GM03348 (cell line): ENCODE measurements around the gene PPP4R3B.
"Not testable (repeated sequence)": the region's sequence is repeated elsewhere in the genome, so short reads cannot be mapped to it uniquely, and the experiment has no call there.

Experiments
- DNase-seq: peaks from one replicate; pipeline ENCODE4 v3.0.0; 2012; ENCODE audit warnings: low spot score

The PPP4R3B gene

DNA sequence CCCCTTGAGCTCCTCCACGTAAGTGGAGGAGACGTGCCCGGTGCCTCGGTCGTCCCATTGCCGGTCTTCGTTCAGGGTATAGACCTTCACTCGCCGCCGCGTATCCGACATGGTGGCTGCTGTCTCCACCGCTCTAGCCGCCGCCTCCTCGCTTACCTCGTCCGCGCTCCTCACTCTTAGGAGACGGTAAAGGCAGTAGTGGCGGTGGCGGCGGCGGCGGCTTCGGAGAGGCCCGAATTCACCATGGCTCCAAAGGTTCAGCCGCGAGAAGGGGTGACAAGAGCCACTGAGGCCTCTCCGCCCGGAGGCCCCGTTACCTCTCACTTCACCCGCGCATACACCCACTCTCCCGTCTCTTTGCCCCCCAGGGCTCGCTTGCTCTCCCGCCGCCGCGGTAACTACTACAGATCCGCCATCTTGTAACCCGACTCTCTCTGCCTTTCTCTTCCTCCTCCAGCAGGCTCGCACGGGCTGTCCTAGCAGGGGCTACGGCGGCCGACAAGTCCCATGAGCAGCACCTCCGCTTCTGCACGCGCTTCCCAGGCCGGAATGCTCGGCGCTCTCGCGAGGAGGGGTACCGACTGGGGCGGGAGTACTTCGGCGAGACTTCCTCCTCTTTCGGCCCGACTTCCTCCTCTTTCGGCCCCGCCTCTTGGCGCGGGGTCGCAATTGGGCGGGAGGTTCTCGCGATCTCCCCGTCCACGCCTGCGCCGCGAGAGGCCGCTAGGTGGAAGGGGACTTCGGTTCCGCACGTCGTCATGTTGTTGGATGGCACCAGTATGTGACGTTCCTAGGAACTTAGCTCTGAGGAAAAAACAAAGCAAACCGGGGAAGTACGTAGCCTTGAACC, at the start of gene PPP4R3B:
TSS of gene PPP4R3B (minus strand) at position 448 of the 850 bp plus-strand sequence. CDS start at position 111, 337 bp downstream.
- DNase-seq = peak; percentile 98

DNA sequence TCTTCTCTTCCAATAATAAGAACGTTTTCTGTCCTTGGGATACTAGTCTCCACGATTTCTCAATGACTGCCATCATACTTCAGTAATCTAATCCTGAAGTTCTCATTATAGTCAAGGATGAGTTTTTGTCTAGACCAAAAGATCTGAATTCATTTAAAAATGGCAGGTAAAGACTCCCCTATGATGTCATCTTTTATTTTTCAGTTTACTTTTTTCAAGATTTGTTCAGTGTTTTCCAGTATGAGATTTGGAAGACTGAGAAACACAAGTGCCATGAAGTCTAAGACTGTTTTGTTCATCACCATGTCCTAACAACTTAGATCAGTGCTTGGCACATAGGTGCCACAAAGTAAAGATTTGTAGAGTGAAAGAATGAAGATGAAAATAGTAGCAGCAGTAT, 35.8 kb upstream of the PPP4R3B start:
- DNase-seq = no peak

DNA sequence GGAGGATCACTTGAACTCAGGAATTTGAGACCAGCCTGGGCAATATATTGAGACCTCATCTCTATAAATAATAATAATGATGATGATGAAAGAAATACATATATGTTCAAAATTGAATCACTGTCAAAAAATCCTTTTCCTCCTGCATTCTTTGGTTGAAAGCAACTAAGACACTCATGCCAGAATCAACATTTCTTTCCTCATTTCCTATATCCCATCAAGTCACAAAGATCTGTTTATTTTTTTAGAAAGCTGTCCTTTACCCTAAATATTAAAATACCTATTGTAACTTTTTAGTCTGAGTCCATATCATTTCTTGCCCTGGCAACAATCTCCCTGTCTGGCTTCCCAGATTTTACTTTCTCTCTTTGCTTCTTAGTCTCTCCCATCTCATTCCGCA, 31.8 kb upstream of the PPP4R3B start:
- no peak for DNase-seq

DNA sequence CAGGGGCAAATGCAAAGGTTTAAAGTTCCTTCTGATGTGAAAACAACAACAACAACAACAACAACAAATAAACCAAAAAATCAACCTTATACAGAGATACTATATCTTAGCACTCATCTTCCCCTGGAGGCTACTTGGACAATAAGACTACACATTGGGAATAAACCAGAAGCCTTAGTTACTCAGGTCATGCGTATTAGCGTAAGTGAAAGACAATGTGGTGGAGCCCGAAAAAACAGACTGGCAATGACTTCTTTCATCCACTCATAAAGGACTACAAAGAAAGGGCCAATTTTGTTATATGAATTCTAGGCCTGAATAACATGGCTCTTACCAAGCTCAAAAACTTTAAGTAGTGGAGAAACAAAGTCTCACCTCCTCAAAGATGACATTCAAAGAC, 19.4 kb upstream of the PPP4R3B start:
- no peak for DNase-seq

DNA sequence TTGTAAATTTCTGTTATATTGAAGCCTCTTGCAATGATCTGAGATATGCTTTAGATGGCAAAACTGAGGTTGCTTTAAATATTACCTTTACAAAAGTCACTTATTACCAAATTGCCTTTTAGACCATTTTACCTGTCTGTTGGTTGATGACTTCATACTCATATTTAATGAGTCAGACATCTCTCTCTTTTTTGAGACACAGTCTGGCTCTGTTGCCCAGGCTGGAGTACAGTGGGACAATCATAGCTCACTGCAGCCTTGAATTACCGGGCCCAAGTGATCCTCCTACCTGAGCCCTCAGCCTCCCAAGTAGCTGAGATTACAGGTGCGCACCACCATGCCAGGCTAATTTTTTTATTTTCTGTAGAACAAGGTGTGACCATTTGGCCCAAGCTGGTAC, 11.5 kb upstream of the PPP4R3B start:
- no peak for DNase-seq

DNA sequence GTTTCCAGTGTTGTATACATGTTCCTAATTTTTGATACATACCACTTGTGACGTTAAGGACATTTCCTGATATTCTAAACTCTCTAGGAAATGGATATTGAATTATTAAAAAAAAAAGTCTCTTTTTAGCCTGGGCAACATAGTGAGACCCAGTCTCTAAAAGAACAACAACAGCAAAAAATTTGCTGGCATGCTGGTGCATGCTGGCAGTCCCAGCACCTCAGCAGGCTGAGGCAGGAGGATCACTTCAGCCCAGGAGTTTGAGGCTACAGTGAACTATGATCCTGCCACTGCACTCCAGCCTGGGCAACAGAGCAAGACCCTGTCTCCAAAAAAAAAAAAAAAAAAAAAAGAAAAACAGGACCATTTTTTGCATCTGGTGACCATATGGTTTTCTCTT, 10.5 kb upstream of the PPP4R3B start:
- no peak for DNase-seq

DNA sequence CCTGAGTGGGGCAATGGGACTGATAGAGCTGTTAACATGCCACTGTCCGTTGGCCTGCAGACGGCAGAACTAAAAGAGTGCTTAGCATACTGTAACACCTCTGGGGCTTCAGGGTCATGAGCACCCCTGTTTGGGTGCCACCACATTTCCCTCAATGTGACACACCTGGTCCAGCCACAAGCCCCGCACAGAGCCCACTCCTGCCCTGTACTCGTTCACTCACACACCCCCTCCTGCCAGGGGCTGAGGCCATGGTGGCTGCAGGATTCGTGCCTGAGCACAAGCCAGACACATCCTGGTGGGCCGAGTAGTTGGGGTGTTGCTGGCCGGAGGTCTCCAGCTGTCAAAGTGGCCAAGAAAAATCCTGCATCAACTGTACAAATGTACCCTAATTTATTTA, 4.4 kb upstream of the PPP4R3B start:
- DNase-seq = no peak

DNA sequence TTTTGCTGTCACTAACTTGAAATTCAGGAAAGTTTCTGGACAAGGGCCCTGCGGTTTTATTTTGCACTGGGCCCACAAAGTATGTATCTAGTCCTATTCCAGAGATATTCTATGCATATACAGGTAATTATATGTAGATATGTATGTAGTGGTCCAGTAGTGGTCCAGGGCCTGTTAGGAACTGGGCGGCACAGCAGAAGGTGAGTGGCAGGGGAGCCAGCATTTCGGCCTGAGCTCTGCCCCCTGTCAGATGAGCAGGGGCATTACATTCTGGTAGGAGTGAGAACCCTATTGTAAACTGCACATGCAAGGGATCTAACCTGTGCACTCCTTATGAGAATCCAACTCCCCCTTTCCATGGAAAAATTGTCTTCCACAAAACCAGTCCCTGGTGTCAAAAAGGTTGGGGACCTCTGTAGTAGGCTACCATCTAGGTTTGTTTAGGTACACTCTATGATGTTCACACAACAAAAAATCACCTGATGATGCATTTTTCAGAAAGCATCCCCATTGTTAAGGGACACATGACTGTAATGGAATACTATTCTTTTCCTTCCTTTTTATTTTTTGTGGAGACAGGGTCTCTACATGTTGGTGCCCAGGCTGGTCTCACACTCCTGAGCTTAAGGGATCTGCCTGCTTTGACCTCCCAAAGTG, 2.8 kb upstream of the PPP4R3B start:
- DNase-seq = peak; percentile 11

DNA sequence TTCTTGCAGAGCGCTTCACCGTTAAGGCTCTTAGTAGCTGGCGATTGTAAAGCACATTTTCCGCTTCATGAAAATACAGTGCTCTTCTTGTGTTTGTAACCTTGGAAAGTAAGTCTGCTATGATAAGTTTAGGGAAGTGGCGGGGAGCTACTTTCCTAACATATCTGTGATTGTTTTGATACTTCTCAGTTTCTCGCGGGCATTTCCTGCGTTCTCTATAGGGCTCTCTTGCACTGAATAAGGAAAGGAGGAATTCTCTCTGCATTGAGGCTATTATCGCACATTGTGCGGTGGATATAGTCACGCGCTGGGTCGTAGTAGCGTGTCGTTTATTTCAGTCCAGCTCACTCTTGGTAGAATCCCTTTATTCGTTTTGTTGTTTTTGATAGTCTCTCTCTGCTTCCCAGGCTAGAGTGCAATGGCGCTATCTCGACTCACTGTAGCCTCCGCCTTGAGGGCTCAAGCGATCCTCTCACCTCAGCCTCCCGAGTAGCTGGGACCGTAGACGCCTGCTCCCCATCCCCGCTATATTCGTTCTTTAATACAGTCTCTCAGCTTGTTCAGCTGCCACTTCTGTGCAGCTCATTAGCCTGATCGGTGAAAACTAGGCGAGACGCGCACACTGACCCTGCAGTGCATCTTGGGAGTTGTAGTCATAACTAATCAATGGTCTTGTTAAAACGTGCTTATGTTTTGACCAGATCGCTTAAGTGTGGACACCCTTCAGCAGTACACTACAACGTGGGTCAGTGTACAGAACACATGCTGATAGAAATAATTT, 1.0 kb upstream of the PPP4R3B start:
- peak; percentile 70 for DNase-seq

DNA sequence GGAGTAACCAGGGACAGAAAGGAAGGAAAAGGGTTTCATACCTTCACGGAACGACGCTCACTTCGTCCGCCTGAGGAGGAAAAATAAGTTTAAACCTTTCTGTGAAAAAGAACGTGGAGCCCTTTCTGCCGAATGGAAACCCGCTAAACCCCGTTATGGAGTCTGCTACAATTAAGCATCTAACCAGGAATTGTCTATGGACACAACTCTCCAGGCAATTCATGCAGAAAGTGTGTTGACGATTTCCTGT, 528 bp upstream of the PPP4R3B start:
- DNase-seq = peak; percentile 11

DNA sequence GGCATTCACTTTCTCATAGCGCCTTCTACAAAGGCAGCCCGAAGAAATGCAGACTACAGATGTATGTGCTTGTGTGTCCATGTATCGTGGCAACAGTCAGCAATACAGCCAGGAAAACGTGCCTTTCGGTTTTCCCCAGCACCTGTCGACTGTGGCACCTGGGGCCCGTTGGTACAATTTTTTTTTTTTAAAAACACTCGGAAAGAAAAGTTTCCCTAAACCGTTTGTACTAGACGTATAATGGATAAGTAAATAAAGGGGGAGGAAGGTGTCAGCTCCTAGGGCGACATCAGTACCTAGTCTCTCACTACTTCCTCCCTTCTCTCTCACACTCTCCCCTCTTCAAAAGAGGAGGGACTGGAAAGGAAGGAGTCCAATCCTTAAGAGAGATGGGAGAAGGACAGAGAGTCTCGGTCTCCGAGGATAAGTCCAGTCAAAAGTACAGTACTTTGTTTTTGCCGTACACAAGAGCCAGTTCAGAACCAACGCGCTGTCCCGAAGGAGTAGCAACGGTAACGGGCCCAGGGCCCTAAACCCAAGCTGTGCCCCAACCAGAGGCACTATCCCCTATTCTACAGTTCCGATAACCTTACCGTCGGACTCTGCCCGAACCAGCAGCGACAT, 759 bp downstream of the PPP4R3B start:
- DNase-seq = peak; percentile 40

DNA sequence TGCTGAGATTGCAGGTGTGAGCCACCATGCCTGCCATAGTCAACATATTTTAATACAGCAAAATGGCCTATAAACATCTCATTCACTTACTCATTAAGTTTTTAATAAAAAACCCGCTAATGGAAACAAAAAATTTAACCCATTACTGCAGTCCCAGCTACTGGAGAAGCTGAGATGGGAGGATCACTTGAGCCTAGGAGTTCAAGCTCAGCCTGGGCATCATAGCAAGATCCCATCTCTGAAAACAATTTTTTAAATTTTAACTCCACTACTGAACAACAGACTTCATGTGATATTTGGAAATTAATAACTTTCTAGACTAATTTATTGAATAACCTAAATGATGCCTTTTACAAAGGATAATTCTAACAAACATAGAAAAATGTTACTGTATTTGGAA, 5.4 kb downstream of the PPP4R3B start:
- DNase-seq = no peak

DNA sequence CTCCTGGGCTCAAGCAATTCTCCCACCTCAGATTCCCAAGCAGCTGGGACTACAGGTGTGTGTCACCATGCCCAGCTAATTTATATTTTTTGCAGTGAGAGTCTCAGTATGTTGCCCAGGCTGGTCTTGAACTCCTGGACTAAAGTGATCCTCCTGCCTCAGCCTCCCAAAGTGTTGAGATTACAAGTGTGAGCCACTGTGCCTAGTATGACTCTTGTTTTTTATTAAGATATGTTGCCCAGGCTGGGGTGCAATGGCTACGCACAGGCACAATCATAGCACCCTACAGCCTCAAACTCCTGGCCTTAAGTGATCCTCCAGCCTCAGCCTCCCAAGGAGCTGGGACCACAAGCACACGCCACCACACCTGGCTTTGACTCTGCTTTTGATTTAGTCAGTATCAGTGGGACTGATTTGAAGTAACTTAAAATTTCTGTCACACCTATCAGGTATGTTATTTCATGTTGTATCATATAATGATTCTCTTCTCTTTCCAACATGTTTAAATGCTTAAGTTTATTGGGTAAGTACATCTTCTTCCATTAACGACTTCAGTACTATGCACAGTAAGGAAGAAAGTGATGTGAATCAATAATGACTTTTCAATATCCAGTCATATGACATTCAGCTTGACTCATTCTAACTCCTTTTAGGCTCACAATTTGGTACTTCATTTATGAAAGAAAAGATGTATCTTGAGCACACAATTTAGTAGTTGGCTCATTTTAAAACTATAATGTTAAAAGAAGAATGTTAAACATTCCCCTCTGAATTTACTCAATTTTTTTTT, 6.3 kb downstream of the PPP4R3B start:
- DNase-seq = no peak

DNA sequence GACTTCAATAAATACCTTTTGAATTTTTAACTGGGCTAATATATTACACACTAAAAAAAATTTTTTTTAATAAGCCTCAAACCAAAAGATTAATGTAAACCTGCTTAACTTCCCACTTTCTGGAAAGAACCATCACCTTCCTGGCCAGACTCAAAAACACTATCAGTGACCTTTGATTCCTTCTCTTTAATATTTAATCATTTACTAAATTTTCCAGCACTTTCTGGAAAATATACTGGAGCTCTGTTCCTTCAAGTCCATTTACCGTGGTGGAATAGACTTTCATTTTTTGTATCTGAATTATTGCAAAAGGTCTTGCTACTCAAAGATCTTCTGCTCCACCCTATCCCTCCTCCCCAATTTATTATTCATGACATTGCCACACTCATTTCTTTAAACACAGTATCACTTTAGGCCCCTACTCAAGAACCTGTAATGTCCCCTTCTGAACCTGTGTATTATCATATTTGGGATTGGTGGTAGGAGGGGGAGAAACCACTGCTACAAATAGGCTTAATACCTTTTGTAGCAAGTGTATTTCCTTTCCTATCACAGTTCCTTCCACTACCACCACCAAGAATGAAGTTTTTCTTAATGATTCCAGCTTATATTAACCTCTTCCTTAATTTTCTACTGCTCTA, 7.4 kb downstream of the PPP4R3B start:
- no peak for DNase-seq

DNA sequence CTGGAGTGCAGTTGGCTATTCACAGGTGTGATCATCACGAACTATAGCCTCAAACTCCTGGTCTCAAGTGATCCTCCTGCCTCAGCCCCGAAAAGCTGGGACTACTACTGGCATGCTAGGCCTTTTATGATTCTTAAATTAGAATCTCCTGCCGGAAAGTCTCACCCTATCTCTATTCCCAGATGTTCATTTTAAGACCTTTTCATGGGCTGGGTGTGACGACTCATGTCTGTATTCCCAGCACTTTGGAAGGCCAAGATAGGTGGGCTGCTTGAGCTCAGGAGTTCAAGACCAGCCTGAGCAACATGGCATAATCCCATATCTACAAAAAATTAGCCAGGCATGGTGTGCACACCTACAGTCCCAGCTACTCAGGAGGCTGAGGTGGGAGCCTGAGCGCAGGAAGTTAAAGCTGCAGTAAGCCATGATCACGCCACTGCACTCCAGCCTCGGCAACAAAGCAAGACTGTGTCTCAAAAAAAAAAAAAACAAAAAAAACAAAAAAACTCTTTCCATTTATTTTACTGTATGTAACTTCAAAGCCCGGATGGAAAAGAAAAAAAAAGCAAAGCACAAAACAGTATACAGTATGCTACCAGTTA, 8.1 kb downstream of the PPP4R3B start:
- DNase-seq = no peak

DNA sequence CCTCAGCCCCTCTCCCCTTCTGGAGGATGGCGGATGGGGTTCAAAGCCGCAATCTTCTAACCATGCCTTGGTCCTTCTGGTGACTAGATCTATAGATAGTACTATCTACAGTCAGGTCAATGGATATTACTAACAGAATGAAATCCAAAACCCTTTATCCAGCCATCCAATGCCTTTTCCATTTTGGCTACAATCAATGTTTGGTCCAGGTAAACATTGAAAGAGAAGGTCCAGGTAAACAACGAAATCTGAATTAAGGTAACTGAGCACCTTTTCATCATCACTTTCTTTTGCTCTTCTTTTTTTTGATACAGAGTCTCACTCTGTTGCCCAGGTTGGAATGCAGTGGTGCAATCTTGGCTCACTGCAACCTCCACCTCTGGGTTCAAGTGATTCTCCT, 9.7 kb downstream of the PPP4R3B start:
- DNase-seq = no peak

DNA sequence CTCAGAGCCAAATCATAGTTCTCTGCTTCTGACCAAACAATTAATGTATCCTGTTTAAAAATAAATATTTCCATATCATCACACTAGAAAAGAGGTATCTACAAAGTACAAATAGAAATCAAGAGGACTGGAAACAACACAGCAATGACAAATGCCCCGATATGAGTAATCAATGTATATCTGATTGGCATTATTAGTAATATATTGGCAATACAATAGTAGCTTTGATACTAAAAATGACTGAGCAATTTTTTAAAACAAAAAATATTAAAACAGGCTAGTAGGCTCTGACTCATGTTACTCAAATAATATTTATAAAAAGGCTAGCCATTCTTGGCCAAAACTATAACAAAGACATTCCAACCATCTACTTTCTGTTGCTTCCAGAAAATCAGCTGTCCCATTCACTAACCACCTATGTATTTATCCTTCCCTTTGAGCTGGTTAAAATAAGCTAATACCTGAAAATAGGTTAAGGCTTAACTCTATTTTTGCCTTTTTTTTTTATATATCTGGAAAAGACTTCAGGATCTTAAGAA, 13.3 kb downstream of the PPP4R3B start:
- DNase-seq = peak; percentile 20

DNA sequence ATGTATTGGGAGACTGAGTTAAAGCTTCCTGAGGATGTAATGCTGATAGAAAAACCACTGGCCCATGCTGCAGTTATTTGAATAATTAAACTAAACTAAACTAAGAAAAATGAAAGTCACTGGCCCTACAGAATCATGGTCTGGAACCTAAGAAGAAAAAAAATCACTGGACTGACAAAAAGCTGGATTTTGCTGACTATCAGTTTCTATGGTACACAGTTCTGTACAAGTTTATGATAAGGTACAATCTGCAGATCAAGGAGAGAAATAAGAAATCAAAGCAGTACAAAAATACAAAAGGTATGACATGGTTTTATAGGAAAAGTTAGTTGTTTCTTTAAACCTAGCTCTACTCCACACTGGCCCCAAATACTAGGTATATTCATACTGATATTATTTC, 15.6 kb downstream of the PPP4R3B start:
- DNase-seq = no peak

DNA sequence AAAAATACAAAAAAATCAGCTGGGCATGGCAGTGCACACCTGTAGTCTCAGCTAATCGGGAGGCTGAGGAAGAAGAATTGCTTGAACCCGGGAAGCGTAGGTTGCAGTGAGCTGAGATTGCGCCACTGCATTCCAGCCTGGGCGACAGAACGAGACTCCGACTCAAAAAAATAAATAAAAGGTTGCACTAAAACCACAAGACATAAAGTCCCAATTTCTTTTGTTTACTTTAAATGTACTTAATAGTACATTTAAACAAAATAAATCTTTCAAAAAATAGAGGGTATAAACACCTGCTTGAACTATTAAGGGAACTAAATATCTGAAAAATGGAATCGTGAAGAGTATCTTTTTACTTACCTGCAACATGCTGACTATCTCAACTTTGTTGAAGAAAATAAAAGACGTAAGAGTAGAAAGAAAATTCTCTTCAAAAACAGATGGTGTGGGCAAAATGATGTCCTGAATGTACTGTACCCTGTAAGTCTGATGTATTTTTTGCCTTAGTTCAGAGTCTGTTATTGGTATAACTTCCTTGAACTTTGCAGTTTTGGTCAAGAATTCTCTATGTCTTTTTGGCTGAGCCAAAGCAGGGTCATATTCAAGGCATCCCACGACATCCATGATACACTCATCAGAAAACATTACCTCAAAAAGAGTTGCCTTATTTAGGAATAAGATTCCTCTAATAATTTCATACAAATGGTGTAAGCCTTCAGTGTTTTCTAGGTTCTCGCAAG, 19.2 kb downstream of the PPP4R3B start:
- no peak for DNase-seq

DNA sequence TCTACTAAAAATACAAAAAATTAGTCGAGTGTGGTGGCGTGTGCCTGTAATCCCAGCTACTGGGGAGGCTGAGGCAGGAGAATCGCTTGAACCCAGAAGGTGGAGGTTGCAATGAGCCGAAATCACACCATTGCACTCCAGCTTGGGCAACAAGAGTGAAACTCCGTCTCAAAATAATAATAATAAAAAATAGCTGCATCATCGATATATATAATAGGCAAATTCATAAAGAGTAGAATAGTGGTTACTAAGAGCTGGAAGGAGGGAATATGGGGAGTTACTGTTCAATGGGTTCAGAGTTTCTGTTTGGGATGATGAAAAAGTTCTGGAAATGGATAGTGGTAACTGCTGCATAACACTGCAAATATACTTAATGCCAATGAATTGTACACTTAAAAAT, 20.6 kb downstream of the PPP4R3B start:
- DNase-seq = not testable (repeated sequence)
